Stomach smooth muscle (tissue), 2 donors: ENCODE results near the gene ELK1.

ENCODE experiments used
- H3K27ac ChIP-seq: one replicate; pipeline ENCODE4 v1.7.0; 2013; ENCODE audit warnings: mild to moderate bottlenecking, low read length, inconsistent platforms
- H3K27me3 ChIP-seq, 2 donors: one replicate each; pipeline ENCODE4 v1.7.0; 2013; ENCODE audit warnings: low read length in 2 of 2; ENCODE audit not compliant: insufficient read depth in 2 of 2, control insufficient read depth in 1 of 2
- H3K36me3 ChIP-seq, 2 donors: one replicate each; pipeline ENCODE4 v1.7.0; 2013; ENCODE audit warnings: low read length in 2 of 2; ENCODE audit not compliant: control insufficient read depth in 2 of 2, insufficient read depth in 2 of 2
- H3K4me1 ChIP-seq: one replicate; pipeline ENCODE4 v1.7.0; 2013; ENCODE audit warnings: low read length; ENCODE audit not compliant: control insufficient read depth, insufficient read depth
- H3K4me3 ChIP-seq, 2 donors: one replicate each; pipeline ENCODE4 v1.7.0; 2013; ENCODE audit warnings: low read length in 2 of 2
- H3K9ac ChIP-seq, 2 donors: one replicate each; pipeline ENCODE4 v1.7.0; 2013; ENCODE audit warnings: low read length in 2 of 2, mild to moderate bottlenecking in 1 of 2
- H3K9me3 ChIP-seq, 2 donors: one replicate each; pipeline ENCODE4 v1.7.0; 2013; ENCODE audit warnings: low read length in 2 of 2; ENCODE audit not compliant: control insufficient read depth in 2 of 2
- donor health status: healthy.
- donor health status: Pancreatic carcinoma.

The ELK1 gene

DNA sequence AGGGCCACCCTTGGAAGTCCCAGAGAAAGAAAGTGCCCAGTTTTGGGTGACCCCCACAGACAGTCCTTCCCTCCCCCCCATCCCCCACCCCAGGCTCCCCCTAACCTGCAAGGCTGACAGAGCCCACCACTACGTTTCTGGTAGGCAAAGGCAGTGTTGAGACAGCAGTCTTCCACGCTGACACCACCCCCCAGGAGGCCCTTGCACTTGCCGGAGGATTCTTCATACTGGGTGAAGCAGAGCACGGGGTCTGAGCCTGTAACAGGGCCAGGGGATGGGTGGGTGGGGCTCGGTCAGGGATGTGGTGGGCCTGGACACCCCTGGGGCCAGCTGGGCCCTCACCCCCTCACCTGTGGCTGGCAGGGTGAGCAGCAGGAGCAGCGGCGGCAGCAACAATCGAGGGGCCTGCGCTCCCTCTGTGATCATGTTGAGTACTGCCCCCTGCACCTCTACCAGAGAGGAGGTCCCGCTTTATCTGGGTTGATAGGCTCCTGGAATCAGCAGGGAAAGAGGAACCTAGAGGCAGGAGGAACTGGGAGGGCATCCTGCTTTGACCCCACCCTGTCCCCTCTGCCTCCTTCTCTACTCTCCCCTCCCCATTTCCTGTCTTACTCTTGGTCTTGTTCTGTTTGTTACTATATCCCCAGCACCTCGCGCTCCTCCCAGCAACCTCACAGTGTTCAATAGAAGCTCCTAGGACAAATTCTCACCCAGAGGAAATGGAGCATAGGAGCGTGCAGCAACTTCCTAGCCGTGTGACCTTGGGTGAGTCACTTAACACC lies 20.8 kb downstream of the ELK1 start, which contains the start of gene CFP:
TSS of gene CFP (minus strand) at position 512 of the 782 bp plus-strand sequence. CDS start at position 426, 86 bp downstream.
- no peak within 1 kb of the TSS for H3K4me3 ChIP-seq
- H3K36me3 ChIP-seq = no peaks in the 10 kb centered on the region
- H3K4me1 ChIP-seq = no peaks in the 10 kb centered on the region
- no peak within 1 kb of the TSS for H3K9ac ChIP-seq
- no peak within 1 kb of the TSS for H3K27ac ChIP-seq
- H3K27me3 ChIP-seq = peaks cover 0 to 13% of the 10 kb centered on the region in 2 donors
- H3K9me3 ChIP-seq = no peaks in the 10 kb centered on the region

DNA sequence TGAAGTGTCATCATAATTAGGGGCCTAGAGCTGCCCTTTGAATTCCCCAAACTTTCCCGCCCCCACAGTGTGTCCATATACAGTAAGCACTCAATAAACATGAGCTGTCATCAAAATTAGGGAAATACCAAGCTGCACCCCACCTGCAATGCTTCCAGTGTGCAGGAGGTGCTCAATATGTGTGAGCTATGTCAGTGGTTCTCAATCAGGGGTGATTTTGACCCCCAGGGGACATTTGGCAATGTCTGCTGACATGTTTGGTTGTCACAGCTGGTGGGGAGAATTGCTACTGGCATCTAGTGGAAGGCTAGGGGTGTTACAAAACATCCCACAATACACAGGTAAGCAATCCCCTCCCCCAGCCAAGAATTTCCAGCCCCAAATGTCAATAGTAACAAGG lies 21.4 kb downstream of the ELK1 start:
- Histone ChIP-seq H3K4me1 (no peaks in the 10 kb centered on the region), H3K27me3 (peaks cover 0 to 14% of the 10 kb centered on the region in 2 donors), H3K4me3 (no peak overlapping the region), H3K36me3 (no peaks in the 10 kb centered on the region), H3K27ac (no peak overlapping the region), H3K9me3 (no peaks in the 10 kb centered on the region), H3K9ac (no peak overlapping the region)

DNA sequence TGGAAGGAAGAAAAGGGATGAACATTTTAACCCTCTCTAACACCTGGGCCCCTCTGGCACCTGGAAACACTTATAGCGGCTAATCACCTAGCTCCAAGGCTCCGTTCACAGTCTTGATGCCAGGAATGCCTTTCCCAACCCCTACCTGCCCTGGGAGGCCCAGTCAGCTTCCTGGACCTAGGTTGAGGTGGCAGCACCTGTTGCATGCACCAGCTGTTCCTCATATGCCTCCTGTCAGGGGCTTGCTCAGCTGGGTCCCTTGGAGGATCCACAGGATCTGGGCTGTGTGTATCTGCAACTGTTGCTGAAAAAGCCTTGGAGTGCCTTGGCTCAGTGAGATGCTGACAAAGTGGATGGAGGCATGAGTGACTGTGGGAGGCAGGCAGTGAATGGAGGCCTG lies 25.0 kb downstream of the ELK1 start:
- no peak overlapping the region for H3K4me3 ChIP-seq
- peaks cover 2% of the 10 kb centered on the region for H3K4me1 ChIP-seq
- peaks cover 8 to 30% of the 10 kb centered on the region in 2 donors for H3K27me3 ChIP-seq
- H3K36me3 ChIP-seq = no peaks in the 10 kb centered on the region
- H3K27ac ChIP-seq = no peak overlapping the region
- H3K9ac ChIP-seq = no peak overlapping the region
- peaks cover 0 to 2% of the 10 kb centered on the region in 2 donors for H3K9me3 ChIP-seq

DNA sequence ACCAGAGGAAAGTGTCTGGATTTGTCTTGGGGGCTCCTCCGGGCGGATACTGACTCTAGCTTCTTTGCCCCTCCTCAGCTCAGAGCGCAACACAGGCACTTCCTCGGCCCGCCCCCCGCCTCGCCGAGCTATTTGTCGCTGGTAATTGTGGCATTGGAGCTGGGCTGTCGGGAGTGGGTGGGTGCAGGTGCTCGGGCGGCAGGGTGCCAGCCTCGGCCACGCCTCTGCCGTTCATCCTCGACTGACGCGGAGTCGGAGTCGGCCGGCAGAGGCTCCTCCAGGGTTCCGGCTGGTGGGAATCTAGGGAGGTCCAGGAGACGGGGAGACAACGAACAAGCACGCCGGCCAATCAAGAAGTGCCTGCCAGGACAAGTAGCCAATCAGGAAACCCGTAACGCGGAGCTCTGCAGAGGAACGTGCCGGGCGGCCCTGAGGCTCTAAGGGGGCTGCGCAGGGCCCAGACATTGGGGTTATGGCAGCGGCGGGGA lies 26.8 kb downstream of the ELK1 start:
- Histone ChIP-seq H3K27me3 (peaks cover 11 to 30% of the 10 kb centered on the region in 2 donors), H3K4me1 (peaks cover 5% of the 10 kb centered on the region), H3K9ac (no peak overlapping the region), H3K36me3 (no peaks in the 10 kb centered on the region), H3K9me3 (peaks cover 0 to 2% of the 10 kb centered on the region in 2 donors), H3K4me3 (peak overlapping the region in 1 of 2 donors; percentile 47), H3K27ac (no peak overlapping the region)

DNA sequence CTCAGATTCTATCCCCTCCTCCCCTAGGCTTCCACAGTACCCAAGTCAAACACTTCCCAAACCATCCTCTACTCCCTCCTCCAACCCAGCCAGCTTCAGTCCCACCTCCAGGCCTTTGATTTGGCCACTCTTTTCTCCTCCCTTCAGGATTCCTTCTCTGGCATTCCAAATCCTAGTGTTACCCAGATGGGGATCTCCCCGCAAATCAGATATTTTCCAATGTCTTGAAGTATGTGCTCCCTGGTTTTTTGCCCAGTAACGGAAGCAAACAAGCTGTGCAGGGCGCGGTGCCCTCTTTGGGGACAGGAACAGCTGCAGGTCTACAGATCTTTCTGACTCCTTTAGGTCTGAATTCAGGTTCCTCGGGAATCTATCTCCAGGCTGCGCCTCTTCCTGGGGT lies 28.5 kb downstream of the ELK1 start:
- H3K4me1 ChIP-seq = peaks cover 5% of the 10 kb centered on the region
- no peak overlapping the region for H3K9ac ChIP-seq
- H3K9me3 ChIP-seq = peaks cover 0 to 2% of the 10 kb centered on the region in 2 donors
- H3K27ac ChIP-seq = no peak overlapping the region
- peaks cover 11 to 27% of the 10 kb centered on the region in 2 donors for H3K27me3 ChIP-seq
- no peak overlapping the region for H3K4me3 ChIP-seq
- H3K36me3 ChIP-seq = no peaks in the 10 kb centered on the region

DNA sequence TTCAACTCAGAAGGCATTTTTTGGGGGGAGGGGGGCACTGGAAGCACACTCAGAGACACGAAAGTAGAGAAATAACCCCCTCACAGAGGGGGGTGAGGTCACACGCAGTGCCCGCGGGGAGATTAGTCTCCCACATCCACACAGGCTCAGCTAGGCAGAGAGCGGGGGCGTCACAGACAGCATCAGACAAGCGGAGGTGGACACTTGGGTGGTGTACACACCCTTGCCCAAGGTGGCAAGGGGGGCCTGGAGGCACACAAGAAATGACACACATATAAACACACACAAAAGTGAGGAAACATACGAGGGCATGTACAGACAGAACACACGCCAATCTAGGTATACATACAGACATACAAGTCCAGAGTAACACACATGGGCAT lies 30.1 kb downstream of the ELK1 start:
- Histone ChIP-seq H3K27me3 (peaks cover 11 to 22% of the 10 kb centered on the region in 2 donors), H3K4me3 (no peak overlapping the region), H3K4me1 (peaks cover 5% of the 10 kb centered on the region)

DNA sequence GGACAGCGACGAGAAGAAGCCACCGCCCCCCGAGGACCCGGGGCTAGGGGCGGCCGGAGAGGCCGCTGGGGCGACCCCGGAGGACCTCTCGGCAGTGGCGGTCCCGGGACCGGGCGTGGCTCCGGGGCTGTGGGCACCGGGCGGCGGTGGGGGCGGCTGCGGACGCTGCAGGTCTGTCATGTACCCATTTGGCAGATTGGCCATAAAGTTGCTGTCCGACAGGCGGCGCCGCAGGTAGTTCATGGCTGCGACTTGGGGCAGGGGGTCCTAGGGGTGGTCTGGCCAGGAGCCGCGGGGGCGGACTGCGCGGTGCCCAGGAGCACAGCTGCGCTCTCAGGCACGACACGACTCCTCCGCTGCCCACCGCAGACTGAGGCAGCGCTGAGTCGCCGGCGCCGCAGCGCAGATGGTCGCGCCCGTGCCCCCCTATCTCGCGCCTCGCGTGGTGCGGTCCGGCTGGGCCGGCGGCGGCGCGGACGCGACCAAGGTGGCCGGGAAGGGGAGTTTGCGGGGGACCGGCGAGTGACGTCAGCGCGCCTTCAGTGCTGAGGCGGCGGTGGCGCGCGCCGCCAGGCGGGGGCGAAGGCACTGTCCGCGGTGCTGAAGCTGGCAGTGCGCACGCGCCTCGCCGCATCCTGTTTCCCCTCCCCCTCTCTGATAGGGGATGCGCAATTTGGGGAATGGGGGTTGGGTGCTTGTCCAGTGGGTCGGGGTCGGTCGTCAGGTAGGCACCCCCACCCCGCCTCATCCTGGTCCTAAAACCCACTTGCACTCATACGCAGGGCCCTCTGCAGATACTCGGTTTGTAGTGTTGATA lies 30.7 kb downstream of the ELK1 start, which contains the start of gene SYN1:
TSS of gene SYN1 (minus strand) at position 372 of the 817 bp plus-strand sequence. CDS start at position 243, 129 bp downstream.
- H3K27me3 ChIP-seq = peaks cover 11 to 21% of the 10 kb centered on the region in 2 donors
- peaks cover 5% of the 10 kb centered on the region for H3K4me1 ChIP-seq
- H3K36me3 ChIP-seq = no peaks in the 10 kb centered on the region
- no peak within 1 kb of the TSS for H3K27ac ChIP-seq
- peaks cover 0 to 5% of the 10 kb centered on the region in 2 donors for H3K9me3 ChIP-seq
- H3K4me3 ChIP-seq = peak within 1 kb of the TSS in 1 of 2 donors; percentile 58
- no peak within 1 kb of the TSS for H3K9ac ChIP-seq

More for the DNA sequence above, 30.1 kb downstream of the ELK1 start:
- H3K9me3 ChIP-seq = peaks cover 0 to 5% of the 10 kb centered on the region in 2 donors
- no peak overlapping the region for H3K27ac ChIP-seq
- no peaks in the 10 kb centered on the region for H3K36me3 ChIP-seq
- H3K9ac ChIP-seq = no peak overlapping the region

DNA sequence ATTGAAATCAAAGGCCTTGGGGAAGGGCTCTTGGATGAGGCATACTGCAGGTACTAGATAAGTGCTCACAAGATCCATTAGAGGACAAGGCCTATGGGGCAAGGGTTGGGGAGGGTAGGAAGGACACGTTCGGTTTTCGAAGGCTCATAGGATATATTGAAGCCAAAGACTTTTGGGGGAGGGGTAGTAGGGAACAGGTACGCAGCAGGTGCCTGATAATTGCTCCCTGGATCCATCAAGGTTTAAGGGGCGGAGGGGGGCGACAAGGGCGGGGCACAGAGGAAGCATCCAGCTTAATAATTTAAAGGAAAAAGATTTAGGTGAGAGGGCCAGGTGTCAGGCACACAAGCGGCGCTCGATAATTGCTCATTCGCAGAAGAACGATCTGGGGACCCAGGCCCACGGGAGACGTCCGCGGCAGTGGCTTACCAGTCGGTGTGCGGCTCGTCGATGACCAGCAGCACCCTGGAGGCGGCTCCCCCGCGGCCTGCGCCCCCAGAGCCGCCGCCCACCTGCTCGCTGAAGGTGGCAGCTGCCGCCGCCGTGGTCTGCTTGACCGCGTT lies 31.4 kb downstream of the ELK1 start:
- H3K36me3 ChIP-seq = no peaks in the 10 kb centered on the region
- H3K4me3 ChIP-seq = no peak overlapping the region
- H3K27ac ChIP-seq = no peak overlapping the region
- H3K9me3 ChIP-seq = peaks cover 0 to 5% of the 10 kb centered on the region in 2 donors
- H3K9ac ChIP-seq = no peak overlapping the region
- peaks cover 5% of the 10 kb centered on the region for H3K4me1 ChIP-seq
- peaks cover 11 to 24% of the 10 kb centered on the region in 2 donors for H3K27me3 ChIP-seq

DNA sequence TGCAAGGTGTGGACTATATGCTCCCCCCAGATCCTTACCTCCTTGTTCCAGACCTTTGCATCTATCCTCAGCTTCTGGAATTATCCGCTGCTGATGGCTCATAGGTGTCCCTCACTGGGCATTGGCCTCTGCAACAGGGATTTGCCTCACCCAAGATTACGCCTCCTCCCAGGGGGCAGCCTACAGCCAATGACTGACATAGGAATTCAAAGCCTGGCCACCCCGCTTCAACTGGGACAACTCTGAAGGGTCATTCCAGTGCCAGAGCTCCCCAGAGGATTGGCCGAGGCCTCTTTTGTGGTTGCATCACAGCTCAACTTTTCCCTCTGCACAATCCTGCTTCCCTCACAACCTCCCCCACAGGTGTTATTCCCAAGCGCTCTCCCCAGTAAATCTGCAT lies 35.7 kb downstream of the ELK1 start:
- Histone ChIP-seq H3K4me1 (peaks cover 2% of the 10 kb centered on the region), H3K27me3 (peaks cover 3 to 11% of the 10 kb centered on the region in 2 donors), H3K27ac (no peak overlapping the region), H3K36me3 (no peaks in the 10 kb centered on the region), H3K4me3 (no peak overlapping the region), H3K9me3 (peaks cover 0 to 3% of the 10 kb centered on the region in 2 donors), H3K9ac (no peak overlapping the region)

DNA sequence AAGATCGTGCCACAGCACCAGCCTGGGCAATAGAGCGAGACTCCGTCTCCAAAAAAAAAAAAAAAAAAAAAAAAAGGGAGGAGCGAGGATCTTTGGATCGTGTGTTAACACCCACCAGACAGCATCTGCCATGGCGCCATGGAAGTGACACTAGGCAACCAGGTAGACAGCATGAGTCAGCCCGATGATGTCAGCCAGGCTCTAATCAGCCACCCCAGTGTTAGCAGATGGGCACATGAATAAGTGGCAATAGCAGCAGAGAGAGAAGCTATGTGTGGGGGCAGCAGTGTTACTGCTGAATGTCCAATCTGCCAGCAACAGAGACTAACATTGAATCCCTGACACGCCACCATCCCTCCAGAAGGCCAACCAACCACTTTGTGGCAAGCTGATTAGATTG lies 37.3 kb downstream of the ELK1 start:
- peaks cover 0 to 14% of the 10 kb centered on the region in 2 donors for H3K27me3 ChIP-seq
- H3K9me3 ChIP-seq = peaks cover 0 to 3% of the 10 kb centered on the region in 2 donors
- no peaks in the 10 kb centered on the region for H3K36me3 ChIP-seq
- H3K27ac ChIP-seq = no peak overlapping the region
- H3K4me3 ChIP-seq = no peak overlapping the region
- H3K9ac ChIP-seq = no peak overlapping the region
- no peaks in the 10 kb centered on the region for H3K4me1 ChIP-seq
